Activated naive CD4-positive, alpha-beta T cell (primary cell): ENCODE data around the gene DOK6.

Experiments
- DNase-seq, 4 experiments: peaks; one replicate each; lab custom pipeline; 2025; lab: John Stamatoyannopoulos, UW

The DOK6 gene

GRCh38 chr18:69752737-69753380, 352.2 kb downstream of the DOK6 start:
- DNase-seq, result no peak

- no peak for DNase-seq
Observed at GRCh38 chr18:69754108-69754507, 353.4 kb downstream of the DOK6 start.

- DNase-seq, result no peak
Observed at GRCh38 chr18:69755041-69755440, 354.4 kb downstream of the DOK6 start.

GRCh38 chr18:69755856-69756496, 355.3 kb downstream of the DOK6 start:
- DNase-seq, result no peak

- no peak for DNase-seq
Observed at GRCh38 chr18:69757733-69758132, 357.0 kb downstream of the DOK6 start.

GRCh38 chr18:69758458-69758857, 357.8 kb downstream of the DOK6 start:
- DNase-seq, result no peak

- DNase-seq, result no peak
Observed at GRCh38 chr18:69759046-69759445, 358.4 kb downstream of the DOK6 start.

GRCh38 chr18:69763002-69763401, 362.3 kb downstream of the DOK6 start:
- no peak for DNase-seq

GRCh38 chr18:69763821-69764220, 363.1 kb downstream of the DOK6 start:
- no peak for DNase-seq

- DNase-seq, result no peak
Observed at GRCh38 chr18:69770238-69770637, 369.6 kb downstream of the DOK6 start.

- no peak for DNase-seq
Observed at GRCh38 chr18:69774831-69775230, 374.1 kb downstream of the DOK6 start.

- DNase-seq, result no peak
Observed at GRCh38 chr18:69777248-69777647, 376.6 kb downstream of the DOK6 start.

GRCh38 chr18:69778680-69779079, 378.0 kb downstream of the DOK6 start:
- DNase-seq, result no peak

- no peak for DNase-seq
Observed at GRCh38 chr18:69780851-69781250, 380.2 kb downstream of the DOK6 start.

- no peak for DNase-seq
Observed at GRCh38 chr18:69784815-69785214, 384.1 kb downstream of the DOK6 start.

- no peak for DNase-seq
Observed at GRCh38 chr18:69785466-69785865, 384.8 kb downstream of the DOK6 start.

- no peak for DNase-seq
Observed at GRCh38 chr18:69786427-69786826, 385.7 kb downstream of the DOK6 start.

- DNase-seq, result no peak
Observed at GRCh38 chr18:69787825-69788547, 387.3 kb downstream of the DOK6 start.

GRCh38 chr18:69789794-69790193, 389.1 kb downstream of the DOK6 start:
- DNase-seq, result no peak

- DNase-seq, result no peak
Observed at GRCh38 chr18:69790649-69791048, 390.0 kb downstream of the DOK6 start.

GRCh38 chr18:69795791-69796190, 395.1 kb downstream of the DOK6 start:
- DNase-seq, result no peak

- DNase-seq, result no peak
Observed at GRCh38 chr18:69804776-69805501, 404.3 kb downstream of the DOK6 start.

GRCh38 chr18:69808399-69808798, 407.7 kb downstream of the DOK6 start:
- no peak for DNase-seq
